GOT3 (cell line): ENCODE data around the gene CAMKMT.

Experiments used
- DNase-seq: peaks from one replicate; lab custom pipeline; 2025; ENCODE audit warnings: mixed read lengths; lab: John Stamatoyannopoulos, UW

Gene CAMKMT

GRCh38 chr2:44598330-44599119 lies 236.8 kb downstream of the CAMKMT start:
- no peak for DNase-seq

GRCh38 chr2:44599130-44599529 lies 237.4 kb downstream of the CAMKMT start:
- DNase-seq, result no peak

- no peak for DNase-seq
Observed at GRCh38 chr2:44602446-44602845, 240.7 kb downstream of the CAMKMT start.

GRCh38 chr2:44605511-44605910 lies 243.8 kb downstream of the CAMKMT start:
- no peak for DNase-seq

GRCh38 chr2:44612276-44612675 lies 250.5 kb downstream of the CAMKMT start:
- DNase-seq, result no peak

- no peak for DNase-seq
Observed at GRCh38 chr2:44614940-44615339, 253.2 kb downstream of the CAMKMT start.

- DNase-seq, result no peak
Observed at GRCh38 chr2:44615950-44616518, 254.3 kb downstream of the CAMKMT start.

GRCh38 chr2:44616667-44617155 lies 255.0 kb downstream of the CAMKMT start:
- DNase-seq, result no peak

- no peak for DNase-seq
Observed at GRCh38 chr2:44618251-44619023, 256.7 kb downstream of the CAMKMT start.

- no peak for DNase-seq
Observed at GRCh38 chr2:44620189-44620990, 258.6 kb downstream of the CAMKMT start.

- no peak for DNase-seq
Observed at GRCh38 chr2:44623622-44624351, 262.0 kb downstream of the CAMKMT start.

GRCh38 chr2:44628297-44628696 lies 266.6 kb downstream of the CAMKMT start:
- DNase-seq, result no peak

- no peak for DNase-seq
Observed at GRCh38 chr2:44632931-44633689, 271.4 kb downstream of the CAMKMT start.

- DNase-seq, result no peak
Observed at GRCh38 chr2:44635725-44636124, 274.0 kb downstream of the CAMKMT start.

GRCh38 chr2:44638649-44639048 lies 276.9 kb downstream of the CAMKMT start:
- DNase-seq, result no peak

- DNase-seq, result no peak
Observed at GRCh38 chr2:44639399-44639798, 277.7 kb downstream of the CAMKMT start.

- no peak for DNase-seq
Observed at GRCh38 chr2:44642123-44642857, 280.5 kb downstream of the CAMKMT start.

GRCh38 chr2:44645937-44646336 lies 284.2 kb downstream of the CAMKMT start:
- DNase-seq, result no peak

- no peak for DNase-seq
Observed at GRCh38 chr2:44649381-44649780, 287.6 kb downstream of the CAMKMT start.

- DNase-seq, result no peak
Observed at GRCh38 chr2:44650796-44651195, 289.0 kb downstream of the CAMKMT start.
